ENCODE results near the gene GINS2.

Gene GINS2

GRCh38 chr16:85642762-85643358, 45.9 kb downstream of the GINS2 start:
- no peak overlapping the region for H3K27ac ChIP-seq (ENCODE audit: low read depth in 2 of 2, low read length in 2 of 2)
- no peak overlapping the region for H3K9ac ChIP-seq (ENCODE audit: low read depth in 1 of 2, low read length in 2 of 2)
- H3K36me3 ChIP-seq (ENCODE audit: control insufficient read depth in 2 of 2, insufficient read depth in 2 of 2, low read length in 2 of 2), result peaks cover 2 to 7% of the 10 kb centered on the region in 2 donors
- no peaks in the 10 kb centered on the region for H3K27me3 ChIP-seq (ENCODE audit: control insufficient read depth in 2 of 2, insufficient read depth in 2 of 2, low read length in 2 of 2)
- H3K9me3 ChIP-seq (ENCODE audit: control insufficient read depth in 2 of 2, low read length in 2 of 2), result no peaks in the 10 kb centered on the region
- peaks cover 24 to 37% of the 10 kb centered on the region in 2 donors for H3K4me1 ChIP-seq (ENCODE audit: control insufficient read depth in 2 of 2, insufficient read depth in 2 of 2, low read length in 2 of 2)
- no peak overlapping the region for H3K4me3 ChIP-seq (ENCODE audit: low read length in 2 of 2)

DNA sequence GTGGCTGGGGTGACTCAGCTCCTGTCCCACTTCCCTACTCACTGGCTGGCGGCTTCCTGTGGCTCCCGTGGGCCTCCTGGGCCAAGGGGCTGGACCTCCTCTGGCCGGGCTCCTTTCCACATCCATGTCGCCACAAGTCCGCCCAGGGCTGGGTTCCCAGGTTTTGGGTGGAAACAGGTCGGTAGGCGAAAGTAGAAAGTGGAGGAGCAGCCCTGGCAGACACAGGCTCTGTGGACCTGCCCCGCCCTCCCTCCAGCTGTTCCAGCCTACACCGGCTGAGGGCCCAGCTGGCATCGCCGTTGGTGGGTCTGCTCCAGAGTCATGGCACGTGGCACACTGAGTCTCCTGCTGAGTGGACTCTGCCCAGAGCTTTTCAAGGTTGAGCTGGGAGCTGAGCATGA, 47.0 kb downstream of the GINS2 start:
- Histone ChIP-seq H3K9me3 (ENCODE audit: control insufficient read depth in 2 of 2, low read length in 2 of 2) (no peaks in the 10 kb centered on the region), H3K27ac (ENCODE audit: low read depth in 2 of 2, low read length in 2 of 2) (no peak overlapping the region), H3K4me3 (ENCODE audit: low read length in 2 of 2) (no peak overlapping the region), H3K4me1 (ENCODE audit: control insufficient read depth in 2 of 2, insufficient read depth in 2 of 2, low read length in 2 of 2) (peaks cover 24 to 37% of the 10 kb centered on the region in 2 donors), H3K27me3 (ENCODE audit: control insufficient read depth in 2 of 2, insufficient read depth in 2 of 2, low read length in 2 of 2) (no peaks in the 10 kb centered on the region), H3K9ac (ENCODE audit: low read depth in 1 of 2, low read length in 2 of 2) (peak overlapping the region in 1 of 2 donors; percentile 21), H3K36me3 (ENCODE audit: control insufficient read depth in 2 of 2, insufficient read depth in 2 of 2, low read length in 2 of 2) (peaks cover 2 to 7% of the 10 kb centered on the region in 2 donors)

DNA sequence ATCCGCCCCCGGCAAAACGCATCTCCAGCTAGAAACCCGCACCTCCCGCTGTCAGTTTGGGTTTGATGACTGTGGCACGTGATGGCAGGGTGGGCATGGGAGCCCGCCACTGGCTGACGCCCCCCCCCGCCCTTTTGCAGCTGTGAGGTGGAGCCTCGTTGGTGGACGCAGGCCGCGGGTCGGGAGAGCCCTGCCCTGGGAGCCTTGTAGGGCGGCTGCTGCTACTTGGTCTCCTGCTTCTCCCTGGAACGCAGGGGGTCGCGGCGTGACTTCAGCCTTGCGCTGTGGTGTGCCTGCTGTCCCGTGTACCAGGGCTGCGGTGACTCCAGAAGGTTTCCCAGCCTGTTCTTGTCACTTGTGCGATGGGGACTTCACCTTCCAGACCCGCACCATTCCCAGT, 47.4 kb downstream of the GINS2 start:
- H3K36me3 ChIP-seq (ENCODE audit: control insufficient read depth in 2 of 2, insufficient read depth in 2 of 2, low read length in 2 of 2), result peaks cover 2 to 7% of the 10 kb centered on the region in 2 donors
- H3K4me1 ChIP-seq (ENCODE audit: control insufficient read depth in 2 of 2, insufficient read depth in 2 of 2, low read length in 2 of 2), result peaks cover 24 to 37% of the 10 kb centered on the region in 2 donors
- no peaks in the 10 kb centered on the region for H3K27me3 ChIP-seq (ENCODE audit: control insufficient read depth in 2 of 2, insufficient read depth in 2 of 2, low read length in 2 of 2)
- no peaks in the 10 kb centered on the region for H3K9me3 ChIP-seq (ENCODE audit: control insufficient read depth in 2 of 2, low read length in 2 of 2)
- no peak overlapping the region for H3K4me3 ChIP-seq (ENCODE audit: low read length in 2 of 2)
- H3K9ac ChIP-seq (ENCODE audit: low read depth in 1 of 2, low read length in 2 of 2), result peak overlapping the region in 1 of 2 donors; percentile 21
- no peak overlapping the region for H3K27ac ChIP-seq (ENCODE audit: low read depth in 2 of 2, low read length in 2 of 2)

DNA sequence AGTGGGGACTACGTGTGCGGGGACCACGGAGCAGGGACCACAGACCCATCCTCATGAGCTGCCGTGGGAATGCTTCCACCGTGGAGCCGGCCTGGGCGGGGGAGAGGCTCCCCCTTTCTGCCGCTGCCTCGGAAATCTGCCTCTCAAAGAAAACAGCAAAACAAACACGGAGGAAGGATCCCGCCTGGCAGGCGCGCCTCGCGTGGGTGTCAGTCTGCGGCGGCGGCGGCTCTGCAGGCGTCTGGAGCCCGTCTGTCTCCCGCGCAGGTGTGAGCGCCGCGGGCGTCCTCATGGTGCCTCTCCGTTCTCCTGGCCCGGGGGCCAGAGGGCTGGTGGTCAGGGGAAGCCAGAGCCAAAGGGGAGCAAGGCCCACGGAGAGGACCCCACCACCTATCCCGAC, 48.2 kb downstream of the GINS2 start:
- Histone ChIP-seq H3K36me3 (ENCODE audit: control insufficient read depth in 2 of 2, insufficient read depth in 2 of 2, low read length in 2 of 2) (peaks cover 2 to 6% of the 10 kb centered on the region in 2 donors), H3K9ac (ENCODE audit: low read depth in 1 of 2, low read length in 2 of 2) (no peak overlapping the region), H3K4me1 (ENCODE audit: control insufficient read depth in 2 of 2, insufficient read depth in 2 of 2, low read length in 2 of 2) (peaks cover 24 to 35% of the 10 kb centered on the region in 2 donors), H3K27ac (ENCODE audit: low read depth in 2 of 2, low read length in 2 of 2) (no peak overlapping the region), H3K4me3 (ENCODE audit: low read length in 2 of 2) (no peak overlapping the region), H3K9me3 (ENCODE audit: control insufficient read depth in 2 of 2, low read length in 2 of 2) (no peaks in the 10 kb centered on the region), H3K27me3 (ENCODE audit: control insufficient read depth in 2 of 2, insufficient read depth in 2 of 2, low read length in 2 of 2) (no peaks in the 10 kb centered on the region)

DNA sequence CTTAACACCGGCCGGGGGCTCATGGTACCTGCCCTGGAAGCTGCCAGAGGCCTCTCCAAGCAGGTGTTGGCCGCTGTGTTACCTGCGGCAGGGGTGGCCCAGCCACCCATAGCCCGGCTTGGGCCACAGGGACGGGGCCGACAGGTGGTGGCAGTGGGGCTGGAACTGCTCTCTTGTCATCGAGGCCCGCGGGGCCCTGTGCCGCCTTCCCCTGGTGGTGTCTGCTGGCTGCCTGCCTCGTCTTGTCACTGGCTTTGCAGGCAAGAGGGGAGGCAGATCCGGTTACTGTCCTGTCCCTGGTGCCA, 48.5 kb downstream of the GINS2 start:
- Histone ChIP-seq H3K36me3 (ENCODE audit: control insufficient read depth in 2 of 2, insufficient read depth in 2 of 2, low read length in 2 of 2) (peaks cover 2 to 6% of the 10 kb centered on the region in 2 donors), H3K9ac (ENCODE audit: low read depth in 1 of 2, low read length in 2 of 2) (no peak overlapping the region), H3K27ac (ENCODE audit: low read depth in 2 of 2, low read length in 2 of 2) (no peak overlapping the region), H3K9me3 (ENCODE audit: control insufficient read depth in 2 of 2, low read length in 2 of 2) (no peaks in the 10 kb centered on the region), H3K4me3 (ENCODE audit: low read length in 2 of 2) (no peak overlapping the region), H3K27me3 (ENCODE audit: control insufficient read depth in 2 of 2, insufficient read depth in 2 of 2, low read length in 2 of 2) (no peaks in the 10 kb centered on the region), H3K4me1 (ENCODE audit: control insufficient read depth in 2 of 2, insufficient read depth in 2 of 2, low read length in 2 of 2) (peaks cover 22 to 31% of the 10 kb centered on the region in 2 donors)

DNA sequence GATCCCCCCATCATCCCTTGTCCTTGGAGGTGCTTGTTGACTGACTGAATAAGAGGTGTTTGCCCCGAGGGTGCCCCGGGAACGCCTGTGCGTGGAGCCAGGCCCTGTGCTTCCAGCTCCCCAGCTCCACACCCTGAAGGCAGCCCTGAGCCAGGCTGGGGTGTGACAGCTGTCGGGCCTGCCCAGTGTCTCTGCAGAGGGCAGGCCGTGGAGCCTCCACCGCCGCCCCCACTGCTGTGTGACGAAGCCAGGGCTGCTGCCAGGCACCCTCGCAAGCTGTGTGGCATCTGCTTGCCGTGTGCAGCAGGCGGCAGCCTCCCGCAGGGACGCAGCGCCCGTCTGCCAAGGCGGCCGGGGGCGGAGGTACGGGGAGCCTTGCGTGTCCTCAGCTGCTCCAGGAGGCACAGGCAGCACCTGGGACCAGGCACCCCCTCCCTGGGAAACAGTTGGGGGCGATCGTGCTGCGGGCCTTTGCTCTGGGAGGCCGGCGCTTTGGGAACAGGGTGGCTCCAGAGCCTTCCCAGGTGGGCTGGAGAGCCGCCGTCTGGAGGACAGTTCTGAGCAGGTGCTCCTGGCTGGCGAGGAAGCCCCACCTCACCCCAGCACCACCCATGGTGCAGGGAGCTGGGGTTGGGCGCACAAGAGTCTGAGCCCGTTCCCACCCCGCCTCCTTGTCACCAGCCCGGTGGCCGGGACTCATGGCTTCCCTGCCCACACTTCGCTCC, 49.1 kb downstream of the GINS2 start:
- H3K4me3 ChIP-seq (ENCODE audit: low read length in 2 of 2), result no peak overlapping the region
- H3K9me3 ChIP-seq (ENCODE audit: control insufficient read depth in 2 of 2, low read length in 2 of 2), result no peaks in the 10 kb centered on the region
- H3K27me3 ChIP-seq (ENCODE audit: control insufficient read depth in 2 of 2, insufficient read depth in 2 of 2, low read length in 2 of 2), result no peaks in the 10 kb centered on the region
- no peak overlapping the region for H3K27ac ChIP-seq (ENCODE audit: low read depth in 2 of 2, low read length in 2 of 2)
- peaks cover 2 to 6% of the 10 kb centered on the region in 2 donors for H3K36me3 ChIP-seq (ENCODE audit: control insufficient read depth in 2 of 2, insufficient read depth in 2 of 2, low read length in 2 of 2)
- H3K9ac ChIP-seq (ENCODE audit: low read depth in 1 of 2, low read length in 2 of 2), result no peak overlapping the region
- peaks cover 18 to 26% of the 10 kb centered on the region in 2 donors for H3K4me1 ChIP-seq (ENCODE audit: control insufficient read depth in 2 of 2, insufficient read depth in 2 of 2, low read length in 2 of 2)

GRCh38 chr16:85638695-85639409, 49.9 kb downstream of the GINS2 start:
- Histone ChIP-seq H3K9ac (ENCODE audit: low read depth in 1 of 2, low read length in 2 of 2) (no peak overlapping the region), H3K27ac (ENCODE audit: low read depth in 2 of 2, low read length in 2 of 2) (no peak overlapping the region), H3K4me1 (ENCODE audit: control insufficient read depth in 2 of 2, insufficient read depth in 2 of 2, low read length in 2 of 2) (peaks cover 13 to 23% of the 10 kb centered on the region in 2 donors), H3K36me3 (ENCODE audit: control insufficient read depth in 2 of 2, insufficient read depth in 2 of 2, low read length in 2 of 2) (peaks cover 4 to 6% of the 10 kb centered on the region in 2 donors), H3K4me3 (ENCODE audit: low read length in 2 of 2) (no peak overlapping the region), H3K27me3 (ENCODE audit: control insufficient read depth in 2 of 2, insufficient read depth in 2 of 2, low read length in 2 of 2) (no peaks in the 10 kb centered on the region), H3K9me3 (ENCODE audit: control insufficient read depth in 2 of 2, low read length in 2 of 2) (no peaks in the 10 kb centered on the region)

- Histone ChIP-seq H3K9ac (ENCODE audit: low read depth in 1 of 2, low read length in 2 of 2) (no peak overlapping the region), H3K9me3 (ENCODE audit: control insufficient read depth in 2 of 2, low read length in 2 of 2) (no peaks in the 10 kb centered on the region), H3K4me3 (ENCODE audit: low read length in 2 of 2) (no peak overlapping the region), H3K36me3 (ENCODE audit: control insufficient read depth in 2 of 2, insufficient read depth in 2 of 2, low read length in 2 of 2) (peaks cover 4 to 6% of the 10 kb centered on the region in 2 donors), H3K27ac (ENCODE audit: low read depth in 2 of 2, low read length in 2 of 2) (no peak overlapping the region), H3K4me1 (ENCODE audit: control insufficient read depth in 2 of 2, insufficient read depth in 2 of 2, low read length in 2 of 2) (peaks cover 8 to 15% of the 10 kb centered on the region in 2 donors), H3K27me3 (ENCODE audit: control insufficient read depth in 2 of 2, insufficient read depth in 2 of 2, low read length in 2 of 2) (no peaks in the 10 kb centered on the region)
Measured at GRCh38 chr16:85637808-85638647, 50.7 kb downstream of the GINS2 start.

- Histone ChIP-seq H3K9ac (ENCODE audit: low read depth in 1 of 2, low read length in 2 of 2) (no peak overlapping the region), H3K27ac (ENCODE audit: low read depth in 2 of 2, low read length in 2 of 2) (no peak overlapping the region), H3K9me3 (ENCODE audit: control insufficient read depth in 2 of 2, low read length in 2 of 2) (no peaks in the 10 kb centered on the region)
Measured at GRCh38 chr16:85637061-85637807, 51.5 kb downstream of the GINS2 start.

More at GRCh38 chr16:85637061-85637807, 51.5 kb downstream of the GINS2 start:
- H3K4me1 ChIP-seq (ENCODE audit: control insufficient read depth in 2 of 2, insufficient read depth in 2 of 2, low read length in 2 of 2), result peaks cover 6 to 12% of the 10 kb centered on the region in 2 donors
- H3K4me3 ChIP-seq (ENCODE audit: low read length in 2 of 2), result no peak overlapping the region
- peaks cover 4 to 6% of the 10 kb centered on the region in 2 donors for H3K36me3 ChIP-seq (ENCODE audit: control insufficient read depth in 2 of 2, insufficient read depth in 2 of 2, low read length in 2 of 2)
- no peaks in the 10 kb centered on the region for H3K27me3 ChIP-seq (ENCODE audit: control insufficient read depth in 2 of 2, insufficient read depth in 2 of 2, low read length in 2 of 2)
